NCI-H1417 (cell line): ENCODE data around the gene EPB41L3.

Source experiments
- DNase-seq, 3 experiments: peaks; one replicate each; lab custom pipeline; 2025; lab: John Stamatoyannopoulos, UW

Gene EPB41L3

GRCh38 chr18:5415031-5415430, 128.8 kb downstream of the EPB41L3 start:
- DNase-seq = no peak

- no peak for DNase-seq
Measured at GRCh38 chr18:5414546-5414945, 129.3 kb downstream of the EPB41L3 start.

GRCh38 chr18:5413447-5413846, 130.3 kb downstream of the EPB41L3 start:
- no peak for DNase-seq

- DNase-seq = no peak
Measured at GRCh38 chr18:5410582-5410981, 133.2 kb downstream of the EPB41L3 start.

- no peak for DNase-seq
Measured at GRCh38 chr18:5398269-5398668, 145.5 kb downstream of the EPB41L3 start.

- DNase-seq = no peak
Measured at GRCh38 chr18:5397102-5397501, 146.7 kb downstream of the EPB41L3 start.

- no peak for DNase-seq
Measured at GRCh38 chr18:5395860-5396448, 147.8 kb downstream of the EPB41L3 start.

GRCh38 chr18:5393779-5394178, 150.0 kb downstream of the EPB41L3 start:
- DNase-seq = no peak

GRCh38 chr18:5391409-5391808, 152.4 kb downstream of the EPB41L3 start:
- DNase-seq = no peak

- DNase-seq = no peak
Measured at GRCh38 chr18:5389356-5389755, 154.4 kb downstream of the EPB41L3 start.

GRCh38 chr18:5388896-5389295, 154.9 kb downstream of the EPB41L3 start:
- no peak for DNase-seq

GRCh38 chr18:5380586-5380985, 163.2 kb downstream of the EPB41L3 start:
- no peak for DNase-seq

GRCh38 chr18:5376986-5377385, 166.8 kb downstream of the EPB41L3 start:
- DNase-seq = no peak

GRCh38 chr18:5370332-5370731, 173.5 kb downstream of the EPB41L3 start:
- no peak for DNase-seq

GRCh38 chr18:5369513-5369912, 174.3 kb downstream of the EPB41L3 start:
- no peak for DNase-seq

- no peak for DNase-seq
Measured at GRCh38 chr18:5365443-5365842, 178.4 kb downstream of the EPB41L3 start.

- DNase-seq = no peak
Measured at GRCh38 chr18:5350636-5351035, 193.2 kb downstream of the EPB41L3 start.
